SK-N-SH (cell line): ENCODE measurements around the gene SMPD3.

ENCODE experiments used
- CTCF ChIP-seq: fragments of 200-600 bp; sonication (generic); IDR thresholded peaks from 2 replicates; pipeline ENCODE4 v1.6.1; 2017; ENCODE audit warnings: antibody characterized with exemption, mild to moderate bottlenecking, moderate library complexity
- EP300 ChIP-seq, 2 experiments: IDR thresholded peaks; 2 replicates each; pipeline versions ENCODE4 v1.4.0 to v1.6.1; 2012; ENCODE audit warnings: borderline replicate concordance in 1 of 2, low read depth in 1 of 2, low read length in 1 of 2
- EZH2phosphoT487 ChIP-seq: fragments of 200-600 bp; sonication (generic); IDR thresholded peaks from 2 replicates; pipeline ENCODE4 v1.6.1; 2017; ENCODE audit warnings: low read depth, mixed run types, mild to moderate bottlenecking, antibody characterized with exemption, moderate library complexity, borderline replicate concordance
- GABPA ChIP-seq: IDR thresholded peaks from 2 replicates; pipeline ENCODE4 v1.4.0; 2012; ENCODE audit warnings: low read depth, mild to moderate bottlenecking
- JUND ChIP-seq: IDR thresholded peaks from 2 replicates; pipeline ENCODE4 v1.4.0; 2012
- MAX ChIP-seq: IDR thresholded peaks from 2 replicates; pipeline ENCODE4 v1.4.0; 2012; ENCODE audit warnings: low read depth
- NFIC ChIP-seq: IDR thresholded peaks from 2 replicates; pipeline ENCODE4 v1.4.0; 2012; ENCODE audit warnings: borderline replicate concordance
- NRF1 ChIP-seq: IDR thresholded peaks from 2 replicates; pipeline ENCODE4 v1.6.1; 2012; ENCODE audit warnings: low read depth, mild to moderate bottlenecking, low read length
- POLR2AphosphoS5 ChIP-seq: IDR thresholded peaks from 2 replicates; pipeline ENCODE4 v1.6.1; 2012; ENCODE audit warnings: low read depth, low read length
- RCOR1 ChIP-seq: fragments of 150-350 bp; IDR thresholded peaks from 2 replicates; pipeline ENCODE4 v1.6.1; 2017; ENCODE audit warnings: antibody characterized with exemption, low read length
- TAF1 ChIP-seq: IDR thresholded peaks from 2 replicates; pipeline ENCODE4 v1.6.1; 2012; ENCODE audit warnings: low read depth, mild to moderate bottlenecking, low read length, moderate library complexity, borderline replicate concordance
- TEAD4 ChIP-seq: IDR thresholded peaks from 2 replicates; pipeline ENCODE4 v1.4.0; 2012; ENCODE audit warnings: mild to moderate bottlenecking, borderline replicate concordance; ENCODE audit not compliant: insufficient read depth
- ZBTB33 ChIP-seq: IDR thresholded peaks from 2 replicates; pipeline ENCODE4 v1.4.0; 2012; ENCODE audit warnings: low read depth, borderline replicate concordance

GRCh38 chr16:68420366-68420942 lies 27.9 kb downstream of the SMPD3 start:
- no peak for TF ChIP-seq POLR2AphosphoS5
- no peak for TF ChIP-seq NFIC
- TF ChIP-seq EZH2phosphoT487: no peak
- TF ChIP-seq CTCF: no peak
- no peak for TF ChIP-seq NRF1
- no peak for TF ChIP-seq EP300 (IDR thresholded peaks at IDR 0.05; ENCODE audit: borderline replicate concordance in 1 of 2, low read depth in 1 of 2, low read length in 1 of 2)
- no peak for TF ChIP-seq JUND
- TF ChIP-seq RCOR1: no peak
- no peak for TF ChIP-seq MAX
- no peak for TF ChIP-seq TAF1
- no peak for TF ChIP-seq ZBTB33
- TF ChIP-seq TEAD4: no peak
- no peak for TF ChIP-seq GABPA
